Spleen (tissue), 7 donors: ENCODE measurements around the gene CIITA.

Experiments
- CTCF ChIP-seq, 11 experiments: fragments of 200-600 bp in 7 of 11; fragments of 450-650 bp in 4 of 11; sonication (generic) in 4 of 11; IDR thresholded peaks in 8 of 11; conservative IDR thresholded peaks in 3 of 11; 1 replicate in 7 of 11; 2 replicates in 4 of 11; pipeline versions ENCODE4 v1.4.0 to v1.8.0; 2016 to 2021; ENCODE audit warnings: antibody characterized with exemption in 11 of 11, inconsistent platforms in 4 of 11, mild to moderate bottlenecking in 1 of 11
- POLR2A ChIP-seq, 3 donors: fragments of 450-650 bp; IDR thresholded peaks; one replicate each; pipeline ENCODE4 v1.5.1; 2017; ENCODE audit warnings: antibody characterized with exemption in 3 of 3, mild to moderate bottlenecking in 1 of 3
- POLR2AphosphoS5 ChIP-seq, 3 donors: sonication (generic); formaldehyde crosslinking; IDR thresholded peaks; one replicate each; pipeline ENCODE4 v1.5.1; 2017; ENCODE audit warnings: antibody characterized with exemption in 3 of 3
- donor health status: DM: no; HTN: no; CAD: no; lungs with moderate emphysema.
- donor health status: DM: no; HTN: no; CAD: no.
- donor health status: DM: no; HTN: no; CAD: no.

GRCh38 chr16:10944249-10945064 is 67.5 kb downstream of the CIITA start, which contains the start of gene CLEC16A:
- peak in 5 of 11 experiments; percentile 23 to 56 (median 36) for TF ChIP-seq CTCF (IDR thresholded peaks at IDR 0.05 in 8 of 11, conservative IDR thresholded peaks at IDR 0.05 in 3 of 11)
- peak; percentile 96 to 98 (median 96) for TF ChIP-seq POLR2AphosphoS5 (IDR thresholded peaks at IDR 0.05)
- TF ChIP-seq POLR2A (IDR thresholded peaks at IDR 0.05) = peak; percentile 58 to 79 (median 62)
